GM06990 (cell line): ENCODE data around the gene AKAIN1.

ENCODE experiments used
- DNase-seq: peaks from one replicate; pipeline ENCODE4 v3.0.0-alpha.2; 2011; ENCODE audit not compliant: insufficient read length; ENCODE audit errors: extremely low read depth
- H3K27me3 ChIP-seq: replicated peaks from 2 replicates; pipeline ENCODE4 v1.6.0; 2011; ENCODE audit warnings: low read length; ENCODE audit not compliant: control insufficient read depth, insufficient read depth
- H3K36me3 ChIP-seq: 2 replicates; pipeline ENCODE4 v1.5.1; 2011; ENCODE audit warnings: low read length; ENCODE audit not compliant: control insufficient read depth, insufficient read depth
- H3K4me3 ChIP-seq: replicated peaks from 2 replicates; pipeline ENCODE4 v1.5.1; 2011; ENCODE audit warnings: low read depth, mild to moderate bottlenecking, control low read depth, low read length
- CTCF ChIP-seq: IDR thresholded peaks from 2 replicates; pipeline ENCODE4 v1.5.1; 2011; ENCODE audit warnings: low read length, control low read depth, mild to moderate bottlenecking, inconsistent platforms; ENCODE audit not compliant: insufficient read depth, poor library complexity, severe bottlenecking

AKAIN1 gene

GRCh38 chr18:5173646-5174045 lies 23.4 kb downstream of the AKAIN1 start:
- DNase-seq: no peak
- Histone ChIP-seq H3K4me3 (no peak overlapping the region), H3K36me3 (no peaks in the 10 kb centered on the region), H3K27me3 (no peaks in the 10 kb centered on the region)
- no peak for TF ChIP-seq CTCF

GRCh38 chr18:5173236-5173635 lies 23.8 kb downstream of the AKAIN1 start:
- DNase-seq: no peak
- no peaks in the 10 kb centered on the region for H3K27me3 ChIP-seq
- H3K36me3 ChIP-seq: no peaks in the 10 kb centered on the region
- TF ChIP-seq CTCF: no peak
- H3K4me3 ChIP-seq: no peak overlapping the region

GRCh38 chr18:5167831-5168230 lies 29.2 kb downstream of the AKAIN1 start:
- Histone ChIP-seq H3K36me3 (no peaks in the 10 kb centered on the region), H3K27me3 (no peaks in the 10 kb centered on the region), H3K4me3 (no peak overlapping the region)
- TF ChIP-seq CTCF: no peak
- no peak for DNase-seq

GRCh38 chr18:5166606-5167280 lies 30.3 kb downstream of the AKAIN1 start:
- no peak for DNase-seq
- no peaks in the 10 kb centered on the region for H3K36me3 ChIP-seq
- TF ChIP-seq CTCF: no peak
- H3K4me3 ChIP-seq: no peak overlapping the region
- H3K27me3 ChIP-seq: no peaks in the 10 kb centered on the region

- TF ChIP-seq CTCF: no peak
- DNase-seq: no peak
- Histone ChIP-seq H3K4me3 (no peak overlapping the region), H3K36me3 (no peaks in the 10 kb centered on the region), H3K27me3 (no peaks in the 10 kb centered on the region)
Measured at GRCh38 chr18:5164903-5165302, 32.2 kb downstream of the AKAIN1 start.

- no peaks in the 10 kb centered on the region for H3K36me3 ChIP-seq
- H3K27me3 ChIP-seq: no peaks in the 10 kb centered on the region
- no peak for TF ChIP-seq CTCF
- DNase-seq: no peak
- H3K4me3 ChIP-seq: no peak overlapping the region
Measured at GRCh38 chr18:5162111-5162510, 34.9 kb downstream of the AKAIN1 start.
